NB4 (cell line): ENCODE data around the gene KRTAP5-7.
"Not testable (repeated sequence)": the region's sequence is repeated elsewhere in the genome, so short reads cannot be mapped to it uniquely, and the experiment has no call there.

ENCODE experiments used
- DNase-seq: peaks from one replicate; pipeline ENCODE4 v3.0.0; 2010; ENCODE audit warnings: low read depth
- H3K4me3 ChIP-seq: one replicate; pipeline ENCODE4 v1.5.1; 2011; ENCODE audit warnings: mild to moderate bottlenecking, low read depth, low read length, moderate library complexity
- CTCF ChIP-seq: IDR thresholded peaks from one replicate; pipeline ENCODE4 v1.5.1; 2012; ENCODE audit warnings: low read depth, low read length
- MAX ChIP-seq: IDR thresholded peaks from 2 replicates; pipeline ENCODE4 v1.6.1; 2011; ENCODE audit warnings: low read depth, low read length
- MYC ChIP-seq: IDR thresholded peaks from 2 replicates; pipeline ENCODE4 v1.6.1; 2011; ENCODE audit warnings: low read depth, low read length
- POLR2A ChIP-seq: IDR thresholded peaks from 2 replicates; pipeline ENCODE4 v1.6.1; 2011; ENCODE audit warnings: mild to moderate bottlenecking; ENCODE audit not compliant: insufficient read length; ENCODE audit errors: extremely low read depth

The KRTAP5-7 gene

GRCh38 chr11:71568704-71569349, 41.8 kb downstream of the KRTAP5-7 start:
- DNase-seq, result no peak
- H3K4me3 ChIP-seq, result no peak overlapping the region
- TF ChIP-seq POLR2A (no peak), CTCF (no peak)

- not testable (repeated sequence) for DNase-seq, H3K4me3 ChIP-seq
Observed at GRCh38 chr11:71571101-71571850, 44.2 kb downstream of the KRTAP5-7 start.

- DNase-seq, result no peak
- TF ChIP-seq CTCF (no peak), POLR2A (no peak), MAX (no peak), MYC (no peak)
- H3K4me3 ChIP-seq, result no peak overlapping the region
Observed at GRCh38 chr11:71572811-71573210, 45.7 kb downstream of the KRTAP5-7 start.

GRCh38 chr11:71574418-71574817, 47.4 kb downstream of the KRTAP5-7 start:
- H3K4me3 ChIP-seq, result no peak overlapping the region
- no peak for TF ChIP-seq MYC
- no peak for TF ChIP-seq POLR2A
- no peak for TF ChIP-seq CTCF
- TF ChIP-seq MAX, result no peak
- no peak for DNase-seq

- no peak overlapping the region for H3K4me3 ChIP-seq
- no peak for DNase-seq
- TF ChIP-seq MAX (no peak), POLR2A (no peak), CTCF (no peak), MYC (no peak)
Observed at GRCh38 chr11:71575723-71576424, 48.8 kb downstream of the KRTAP5-7 start.

GRCh38 chr11:71576688-71577465, 49.8 kb downstream of the KRTAP5-7 start:
- DNase-seq, H3K4me3 ChIP-seq: not testable (repeated sequence)
